GM12878 (cell line): Measurements from ENCODE around the gene ARID4B. TPM values are rescaled to one million over a fixed set of nuclear protein-coding genes. Genes with fewer than 3 reads are reported as not detected.

Source experiments
- ATAC-seq: fragments of 200-7000 bp; cut with Tn5 transposase; 3 replicates; pipeline ENCODE4 v1.9.1; 2020; ENCODE audit warnings: mild to moderate bottlenecking, moderate library complexity
- BruUV-seq: library from RNA; stranded (reverse); fragments of 400-500 nt; replicated peaks from 2 replicates; lab custom pipeline; 2021; lab: Mats Ljungman, UMichigan
- CTCF ChIA-PET: fragments of 300-600 bp; sonication (Branson Sonifier 250); formaldehyde crosslinking; extraction: SDS; loops from one replicate; lab custom pipeline; 2021; ENCODE audit warnings: inconsistent platforms; lab: Yijun Ruan, JAX
- POLR2A ChIA-PET: fragments of 350-600 bp; formaldehyde crosslinking; extraction: SDS; loops from one replicate; lab custom pipeline; 2021; ENCODE audit warnings: inconsistent platforms; lab: Charles Lee
- RAD21 ChIA-PET: fragments of 300-600 bp; sonication (Branson Sonifier 250); formaldehyde crosslinking; loops from one replicate; lab custom pipeline; 2023; ENCODE audit warnings: antibody characterized with exemption; ENCODE audit not compliant: unreplicated experiment; lab: Charles Lee
- SMC1A ChIA-PET: fragments of 300-600 bp; sonication (Branson Sonifier 250); formaldehyde crosslinking; loops from one replicate; lab custom pipeline; 2023; ENCODE audit not compliant: unreplicated experiment, uncharacterized antibody; lab: Charles Lee
- DNase-seq: peaks from one replicate; pipeline ENCODE4 v3.0.0-alpha.2; 2011; ENCODE audit warnings: low read depth, low spot score
- FAIRE-seq: peaks from 3 replicates; lab custom pipeline; 2011; peaks lifted over from hg19 to GRCh38; lab: Jason Lieb, UNC
- H2AFZ ChIP-seq: 2 replicates; pipeline ENCODE4 v1.6.0; 2011; ENCODE audit warnings: low read depth, low read length, control low read depth; ENCODE audit not compliant: control insufficient read depth
- H3K27ac ChIP-seq: 2 replicates; pipeline ENCODE4 v1.5.1; 2011; ENCODE audit warnings: control low read depth; ENCODE audit not compliant: control insufficient read depth, insufficient read depth
- H3K27me3 ChIP-seq, 2 experiments: replicated peaks in 1 of 2; 2 replicates each; pipeline versions ENCODE4 v1.6.0 to v1.6.1; 2011; ENCODE audit warnings: low read length in 1 of 2; ENCODE audit not compliant: control insufficient read depth in 2 of 2, insufficient read depth in 2 of 2
- H3K36me3 ChIP-seq, 2 experiments: 2 replicates each; pipeline ENCODE4 v1.5.1; 2011; ENCODE audit warnings: low read length in 1 of 2; ENCODE audit not compliant: control insufficient read depth in 2 of 2, insufficient read depth in 2 of 2
- H3K4me1 ChIP-seq: 2 replicates; pipeline ENCODE4 v1.6.1; 2011; ENCODE audit warnings: mild to moderate bottlenecking, low read length, moderate library complexity, mixed read lengths; ENCODE audit not compliant: control insufficient read depth, insufficient read depth
- H3K4me2 ChIP-seq: 2 replicates; pipeline ENCODE4 v1.6.0; 2011; ENCODE audit warnings: control low read depth; ENCODE audit not compliant: control insufficient read depth, insufficient read depth
- H3K4me3 ChIP-seq: fragments of 200-600 bp; sonication (generic); 2 replicates; pipeline ENCODE4 v1.5.1; 2016
- H3K79me2 ChIP-seq: 2 replicates; pipeline ENCODE4 v1.6.0; 2011; ENCODE audit warnings: low read length; ENCODE audit not compliant: control insufficient read depth, insufficient read depth
- H3K9ac ChIP-seq: 2 replicates; pipeline ENCODE4 v1.8.0; 2011; ENCODE audit warnings: low read length, control low read depth, mixed read lengths; ENCODE audit not compliant: control insufficient read depth, insufficient read depth
- H3K9me3 ChIP-seq: replicated peaks from 3 replicates; pipeline ENCODE4 v1.5.1; 2011; ENCODE audit warnings: mild to moderate bottlenecking, low read length; ENCODE audit not compliant: control insufficient read depth, insufficient read depth
- H4K20me1 ChIP-seq: 2 replicates; pipeline ENCODE4 v1.6.0; 2011; ENCODE audit not compliant: control insufficient read depth, insufficient read depth
- CBX5 ChIP-seq: sonication (generic); IDR thresholded peaks from 2 replicates; pipeline ENCODE4 v1.6.1; 2016; ENCODE audit warnings: low read depth, moderate library complexity, mild to moderate bottlenecking, inconsistent platforms
- CHD2 ChIP-seq: IDR thresholded peaks from 2 replicates; pipeline ENCODE4 v1.6.1; 2011; ENCODE audit warnings: low read depth, low read length, improper control_type of control experiment, borderline replicate concordance
- CUX1 ChIP-seq: IDR thresholded peaks from 2 replicates; pipeline ENCODE4 v1.6.1; 2012; ENCODE audit warnings: improper control_type of control experiment, low read depth, low read length; ENCODE audit not compliant: insufficient replicate concordance
- EP300 ChIP-seq, 2 experiments: fragments of 150-350 bp in 1 of 2; IDR thresholded peaks; 2 replicates each; pipeline ENCODE4 v1.6.1; 2011 to 2012; ENCODE audit warnings: low read depth in 2 of 2, low read length in 2 of 2, borderline replicate concordance in 1 of 2, improper control_type of control experiment in 1 of 2, inconsistent platforms in 1 of 2; ENCODE audit not compliant: control insufficient read depth in 1 of 2
- STAT1 ChIP-seq: fragments of 450-650 bp; conservative IDR thresholded peaks from 2 replicates; pipeline ENCODE4 v1.6.1; 2014; ENCODE audit warnings: antibody characterized with exemption, mild to moderate bottlenecking
- STAT3 ChIP-seq: IDR thresholded peaks from 2 replicates; pipeline ENCODE4 v1.6.1; 2011; ENCODE audit warnings: low read depth, low read length, improper control_type of control experiment
- SUPT20H ChIP-seq: IDR thresholded peaks from 2 replicates; pipeline ENCODE4 v1.6.1; 2011; ENCODE audit warnings: low read depth, mild to moderate bottlenecking, low read length, moderate library complexity, borderline replicate concordance; ENCODE audit not compliant: control insufficient read depth
- SUZ12 ChIP-seq: fragments of 200-600 bp; sonication (generic); IDR thresholded peaks from one replicate; pipeline ENCODE4 v1.6.1; 2018; ENCODE audit warnings: antibody characterized with exemption, mild to moderate bottlenecking; ENCODE audit not compliant: unreplicated experiment
- YY1 ChIP-seq: IDR thresholded peaks from 2 replicates; pipeline ENCODE4 v1.6.1; 2011; ENCODE audit warnings: low read depth, mild to moderate bottlenecking, low read length
- ZNF207 ChIP-seq: fragments of 450-650 bp; IDR thresholded peaks from 2 replicates; pipeline ENCODE4 v1.6.1; 2014; ENCODE audit warnings: antibody characterized with exemption, mild to moderate bottlenecking, borderline replicate concordance
- ZNF24 ChIP-seq: fragments of 450-650 bp; IDR thresholded peaks from 2 replicates; pipeline ENCODE4 v1.6.1; 2017; ENCODE audit warnings: antibody characterized with exemption, mild to moderate bottlenecking
- ZNF384 ChIP-seq: IDR thresholded peaks from 2 replicates; pipeline ENCODE4 v1.6.1; 2012; ENCODE audit warnings: low read depth, mild to moderate bottlenecking, low read length, improper control_type of control experiment, borderline replicate concordance
- WGBS: methylation state at CpG from one replicate; pipeline ENCODE4 v1.1.6; 2016; ENCODE audit warnings: low lambda C conversion rate; ENCODE audit not compliant: insufficient replicate concordance, insufficient coverage; ENCODE audit errors: missing lambda C conversion rate; 5-methylcytosine and 5-hydroxymethylcytosine counted together
- in situ Hi-C: fragments of 300-500 bp; cut with MboI; formaldehyde crosslinking; loops from 9 replicates; pipeline ENCODE4 v1.14.3; 2018; ENCODE audit warnings: mixed read lengths
- intact Hi-C: fragments of 100-400 bp; cut with micrococcal nuclease; formaldehyde crosslinking; loops from one replicate; pipeline ENCODE4 v1.14.2; 2022; ENCODE audit not compliant: unreplicated experiment
- polyA plus RNA-seq, 11 experiments: library from polyadenylated mRNA; depleted of rRNA in 4 of 11; unstranded in 6 of 11; stranded (reverse) in 5 of 11; fragments of >200 nt; fragmentation: Nextera tagmentation in 4 of 11; fragmentation: Illumina TruSeq in 1 of 11; extraction: Ambion mirVana in 4 of 11; extraction: Trizol in 1 of 11; gene quantifications; 1 replicate in 1 of 11; 2 replicates in 10 of 11; pipeline versions ENCODE4 v1.2.1 to v1.2.3, GENCODE V29; 2011 to 2016; ENCODE audit warnings: inconsistent platforms in 2 of 11, missing spikeins in 2 of 11, low read depth in 1 of 11
- total RNA-seq, 4 experiments: library from RNA; depleted of rRNA in 3 of 4; stranded (reverse); fragments of >200 nt in 3 of 4; fragmentation: Illumina TruSeq in 1 of 4; extraction: Trizol in 1 of 4; gene quantifications; 2 replicates each; pipeline versions ENCODE4 v1.2.1 to v1.2.3, GENCODE V29; 2013 to 2021
- TF ChIP-seq, protein P1 (sequence below): IDR thresholded peaks from 2 replicates; pipeline ENCODE4 v1.6.1; 2012; ENCODE audit warnings: low read depth, low read length, improper control_type of control experiment

The ARID4B gene
- total and polyA plus RNA-seq, 10 of the 15 experiments (the other 5 are each of a cell fraction or from before 2014, with no cell fraction given): 13.6 to 39.1 (median 28.0) TPM

- no peak for TF ChIP-seq CUX1
- TF ChIP-seq ZNF24: no peak
- no peak for TF ChIP-seq ZNF207
- TF ChIP-seq YY1: no peak
- no peak for TF ChIP-seq SUPT20H
- no peak for TF ChIP-seq EP300 (IDR thresholded peaks at IDR 0.05; ENCODE audit: borderline replicate concordance in 1 of 2, control insufficient read depth in 1 of 2, low read depth in 2 of 2, low read length in 2 of 2)
- no peak for TF ChIP-seq CHD2
- no peak for TF ChIP-seq STAT1
- TF ChIP-seq ZNF384: no peak
- TF ChIP-seq STAT3: no peak
- TF ChIP-seq SUZ12: no peak
- TF ChIP-seq, protein P1, sequence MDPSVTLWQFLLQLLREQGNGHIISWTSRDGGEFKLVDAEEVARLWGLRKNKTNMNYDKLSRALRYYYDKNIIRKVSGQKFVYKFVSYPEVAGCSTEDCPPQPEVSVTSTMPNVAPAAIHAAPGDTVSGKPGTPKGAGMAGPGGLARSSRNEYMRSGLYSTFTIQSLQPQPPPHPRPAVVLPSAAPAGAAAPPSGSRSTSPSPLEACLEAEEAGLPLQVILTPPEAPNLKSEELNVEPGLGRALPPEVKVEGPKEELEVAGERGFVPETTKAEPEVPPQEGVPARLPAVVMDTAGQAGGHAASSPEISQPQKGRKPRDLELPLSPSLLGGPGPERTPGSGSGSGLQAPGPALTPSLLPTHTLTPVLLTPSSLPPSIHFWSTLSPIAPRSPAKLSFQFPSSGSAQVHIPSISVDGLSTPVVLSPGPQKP: no peak
- TF ChIP-seq CBX5: no peak
- DNase-seq: no peak
- ChIA-PET RAD21 (interaction anchor here (2.0 to 2.2 kb wide), 2 partner anchors 165 to 167 kb away, joined by 9 read pairs; no protein-coding TSS in a partner anchor), SMC1A (interaction anchor here (1.2 to 3.4 kb wide), 7 partner anchors 8 to 168 kb away, joined by 3 to 46 read pairs (median 6); no protein-coding TSS in a partner anchor), CTCF (interaction anchor here (0.9 to 5.2 kb wide), 8 partner anchors 8 to 165 kb away, joined by 3 to 101 read pairs (median 6); no protein-coding TSS in a partner anchor), POLR2A (interaction anchor here (0.6 kb wide), 1 partner anchor 191 kb away, joined by 5 read pairs; no protein-coding TSS in a partner anchor)
- no peak overlapping the region for H2AFZ ChIP-seq
- H3K4me3 ChIP-seq: no peak overlapping the region
- H4K20me1 ChIP-seq: no peaks in the 10 kb centered on the region
- H3K27ac ChIP-seq: no peak overlapping the region
- no peak for FAIRE-seq
- H3K36me3 ChIP-seq: peaks cover 0 to 17% of the 10 kb centered on the region in 2 experiments; a peak in 1 of 4 replicates
- in situ Hi-C loops (no loop called here), intact Hi-C loops (loop anchor here (10.0 kb wide), 1 partner anchor 254 kb away; the partner anchor contains the start of gene B3GALNT2)
- H3K9me3 ChIP-seq: no peaks in the 10 kb centered on the region
- WGBS: 99% methylated on average over 3 of the region's 3 CpGs
- BruUV-seq: no TSS peak
- H3K4me2 ChIP-seq: no peak overlapping the region
- H3K4me1 ChIP-seq: peaks cover 9% of the 10 kb centered on the region; the same call in 1 of the 2 replicates
- H3K9ac ChIP-seq: no peak overlapping the region
- 0 out of 2 replicates have a peak, but pooled peaks cover 1% of the 10 kb centered on the region for H3K79me2 ChIP-seq
- H3K27me3 ChIP-seq: no peaks in the 10 kb centered on the region
- no peak for ATAC-seq
Measured at GRCh38 chr1:235250430-235250829, 77.5 kb downstream of the ARID4B start.
